H4 (cell line): ENCODE results near the gene ADPRS. TPM values are rescaled to one million over a fixed set of nuclear protein-coding genes. Genes with fewer than 3 reads are reported as not detected.

Experiments used
- DNase-seq: peaks from one replicate; pipeline ENCODE4 v3.0.0-alpha.2; 2015; ENCODE audit warnings: low spot score
- total RNA-seq: library from RNA; depleted of rRNA; stranded (reverse); fragments of >200 nt; shearing (Covaris generic); gene quantifications from 2 replicates; pipeline ENCODE4 v1.2.3, GENCODE V29; 2014; rRNA removed

ADPRS gene
- total RNA-seq, 1 experiment from 2014 or later = 40.8 TPM

GRCh38 chr1:36132029-36132428 lies 43.3 kb downstream of the ADPRS start:
- no peak for DNase-seq

- DNase-seq = peak; percentile 91
These were observed 44.8 kb downstream of the ADPRS start for GRCh38 chr1:36133484-36133883.

- DNase-seq = no peak
These were observed 45.3 kb downstream of the ADPRS start for GRCh38 chr1:36134031-36134430.

GRCh38 chr1:36134505-36135329 lies 46.0 kb downstream of the ADPRS start:
- no peak for DNase-seq

GRCh38 chr1:36135330-36135667 lies 46.6 kb downstream of the ADPRS start:
- no peak for DNase-seq

GRCh38 chr1:36135796-36136195 lies 47.1 kb downstream of the ADPRS start:
- no peak for DNase-seq

- DNase-seq = peak; percentile 38
These were observed 47.8 kb downstream of the ADPRS start for GRCh38 chr1:36136535-36136934.

- no peak for DNase-seq
These were observed 48.5 kb downstream of the ADPRS start for GRCh38 chr1:36137226-36137625.

- no peak for DNase-seq
These were observed 49.1 kb downstream of the ADPRS start for GRCh38 chr1:36137776-36138175.

GRCh38 chr1:36139521-36139920 lies 50.8 kb downstream of the ADPRS start:
- no peak for DNase-seq

- DNase-seq = no peak
These were observed 53.4 kb downstream of the ADPRS start for GRCh38 chr1:36142121-36142520.

GRCh38 chr1:36143424-36143823 lies 54.7 kb downstream of the ADPRS start:
- DNase-seq = no peak

Other genes with a start within 250 kb of the ADPRS start
- 5.8 and 5.9 TPM in 2 replicates for gene AGO1, start 205.7 kb upstream of the ADPRS start, total RNA-seq
- 8.1 and 8.9 TPM in 2 replicates for gene AGO3, start 157.8 kb upstream of the ADPRS start, total RNA-seq
- not detected in 2 replicates for gene TEKT2, start 4.8 kb upstream of the ADPRS start, total RNA-seq
- 0.08 and 0.88 TPM in 2 replicates for gene COL8A2, start 36.3 kb downstream of the ADPRS start, total RNA-seq
- gene TRAPPC3, start 60.6 kb downstream of the ADPRS start, total RNA-seq = 105 and 110 TPM in 2 replicates
- 59.1 and 79.3 TPM in 2 replicates for gene MAP7D1, start 67.3 kb downstream of the ADPRS start, total RNA-seq
- gene THRAP3, start 135.6 kb downstream of the ADPRS start, total RNA-seq = 46.2 and 69.8 TPM in 2 replicates
- gene SH3D21, start 217.5 kb downstream of the ADPRS start, total RNA-seq = 0.06 TPM in 1 of 2 replicates, not detected in the other
- gene EVA1B, start 234.8 kb downstream of the ADPRS start, total RNA-seq = 2.5 and 4.2 TPM in 2 replicates